GM04503 (cell line): ENCODE data around the gene SFXN1.

Experiments used
- DNase-seq: peaks from one replicate; pipeline ENCODE4 v3.0.0-alpha.2; 2012; ENCODE audit warnings: low read depth

SFXN1 gene

GRCh38 chr5:175573493-175574269, 95.3 kb downstream of the SFXN1 start:
- no peak for DNase-seq

- DNase-seq, result no peak
These were observed 96.9 kb downstream of the SFXN1 start for GRCh38 chr5:175575301-175575700.

GRCh38 chr5:175576096-175576495, 97.7 kb downstream of the SFXN1 start:
- no peak for DNase-seq

GRCh38 chr5:175576591-175576990, 98.2 kb downstream of the SFXN1 start:
- no peak for DNase-seq
